H4 (cell line): ENCODE measurements around the gene GATD1. TPM values are rescaled to one million over a fixed set of nuclear protein-coding genes. Genes with fewer than 3 reads are reported as not detected.
A peak's percentile ranks its signal among the peaks of the same experiment; 100 is the strongest.
"Not testable (repeated sequence)": the region's sequence is repeated elsewhere in the genome, so short reads cannot be mapped to it uniquely, and the experiment has no call there.

Source experiments
- DNase-seq: peaks from one replicate; pipeline ENCODE4 v3.0.0-alpha.2; 2015; ENCODE audit warnings: low spot score
- total RNA-seq: library from RNA; depleted of rRNA; stranded (reverse); fragments of >200 nt; shearing (Covaris generic); gene quantifications from 2 replicates; pipeline ENCODE4 v1.2.3, GENCODE V29; 2014

Gene GATD1
- total RNA-seq, 1 experiment from 2014 or later, result 15.5 TPM

DNA sequence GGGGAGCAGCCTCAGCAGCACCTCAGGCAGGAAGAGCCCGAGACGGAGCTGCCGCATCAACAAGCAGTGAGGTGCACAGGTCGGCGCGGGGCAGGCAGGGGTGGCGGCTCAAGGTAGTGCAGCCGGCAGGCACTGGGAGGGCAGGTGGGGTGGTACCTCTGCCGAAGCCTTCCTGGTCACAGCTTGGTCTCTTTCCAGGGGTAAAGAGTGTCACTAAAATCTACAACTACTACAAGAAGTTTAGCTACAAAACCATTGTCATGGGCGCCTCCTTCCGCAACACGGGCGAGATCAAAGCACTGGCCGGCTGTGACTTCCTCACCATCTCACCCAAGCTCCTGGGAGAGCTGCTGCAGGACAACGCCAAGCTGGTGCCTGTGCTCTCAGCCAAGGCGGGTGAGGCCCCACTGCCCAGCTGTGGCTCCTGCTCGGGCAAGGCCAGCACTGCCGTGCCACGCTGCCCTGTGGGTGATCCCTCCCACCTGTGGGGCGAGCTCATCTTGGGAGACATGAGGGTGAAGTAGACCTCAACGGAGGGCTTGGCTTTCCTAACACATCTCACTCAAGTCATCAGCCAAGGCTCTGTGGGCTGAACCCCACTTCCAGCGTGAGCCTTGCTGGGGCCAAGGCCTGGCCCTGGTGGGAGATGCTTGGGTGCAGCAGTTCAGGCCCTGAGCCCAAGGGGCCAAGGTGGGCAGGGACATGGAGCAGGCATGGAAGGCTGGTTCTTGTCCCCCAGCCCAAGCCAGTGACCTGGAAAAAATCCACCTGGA, 13.6 kb downstream of the GATD1 start:
- DNase-seq, result no peak

DNA sequence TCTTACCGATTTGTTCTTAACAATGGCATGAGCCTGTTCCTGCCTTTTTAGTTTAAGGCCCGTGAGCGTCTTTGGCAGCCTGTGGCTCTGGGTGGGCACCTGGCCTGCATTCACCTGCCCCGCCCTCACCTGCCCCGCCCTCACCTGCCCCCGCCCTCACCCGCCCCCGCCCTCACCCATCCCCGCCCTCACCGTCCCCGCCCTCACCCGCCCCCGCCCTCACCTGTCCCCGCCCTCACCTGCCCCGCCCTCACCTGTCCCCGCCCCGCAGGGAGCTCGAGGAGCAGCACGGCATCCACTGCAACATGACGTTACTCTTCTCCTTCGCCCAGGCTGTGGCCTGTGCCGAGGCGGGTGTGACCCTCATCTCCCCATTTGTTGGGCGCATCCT, 14.2 kb downstream of the GATD1 start:
- no peak for DNase-seq

DNA sequence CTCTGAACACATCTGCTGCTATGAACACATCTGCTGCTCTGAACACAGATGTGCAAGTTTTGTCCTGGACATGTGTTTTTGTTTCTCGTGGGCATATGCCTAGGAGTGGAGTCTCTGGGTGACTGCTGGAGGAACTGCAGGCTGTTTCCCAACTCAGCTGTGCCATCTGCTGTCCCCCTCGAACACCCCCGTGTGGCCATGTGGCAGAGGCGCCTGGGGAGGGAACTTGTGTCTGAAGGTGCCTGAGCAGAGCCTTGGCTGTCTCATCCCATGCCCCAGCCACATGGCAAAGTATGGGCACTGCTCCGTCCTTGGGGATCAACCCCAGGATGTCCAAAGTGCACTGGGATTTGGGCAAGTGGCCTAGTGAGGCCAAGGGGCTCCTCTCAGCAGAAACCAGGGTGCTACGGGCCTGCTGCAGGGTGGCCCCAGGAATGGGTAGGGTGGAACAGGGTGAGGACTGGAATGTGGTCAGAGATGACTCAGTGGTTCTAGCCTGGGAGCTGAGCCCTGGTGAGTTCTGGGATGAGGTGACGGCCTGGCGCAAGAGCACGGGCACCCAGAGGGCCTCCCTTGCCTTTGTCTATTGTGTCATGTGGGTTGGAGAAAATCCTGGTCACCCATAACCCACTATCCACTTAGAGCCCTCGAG, 14.7 kb downstream of the GATD1 start:
- peak; percentile 58 for DNase-seq

DNA sequence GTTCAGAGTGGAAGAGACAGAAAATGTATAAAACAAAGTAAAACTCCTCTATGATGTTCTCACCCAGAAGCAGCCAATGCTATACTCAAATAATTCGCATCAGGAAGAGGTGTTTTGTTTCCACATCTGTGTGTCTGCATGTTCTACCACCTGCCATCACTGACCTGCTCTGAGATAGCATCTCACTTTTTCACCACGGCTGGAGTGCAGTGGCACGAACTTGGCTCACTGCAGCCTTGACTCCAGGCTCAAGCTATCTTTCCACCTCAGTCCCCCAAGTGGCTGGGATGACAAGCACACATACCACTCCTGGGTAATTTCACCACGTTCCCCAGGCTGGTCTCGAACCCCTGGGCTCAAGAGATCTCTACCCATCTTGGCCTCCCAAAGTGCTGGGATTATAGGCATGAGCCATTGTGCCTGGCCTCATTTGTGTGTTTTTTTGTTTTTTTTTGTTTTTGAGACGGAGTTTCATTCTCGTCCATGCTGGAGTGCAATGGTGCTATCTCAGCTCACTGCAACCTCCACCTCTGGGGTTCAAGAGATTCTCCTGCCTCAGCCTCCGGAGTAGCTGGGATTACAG, 15.7 kb downstream of the GATD1 start:
- DNase-seq, result no peak

DNA sequence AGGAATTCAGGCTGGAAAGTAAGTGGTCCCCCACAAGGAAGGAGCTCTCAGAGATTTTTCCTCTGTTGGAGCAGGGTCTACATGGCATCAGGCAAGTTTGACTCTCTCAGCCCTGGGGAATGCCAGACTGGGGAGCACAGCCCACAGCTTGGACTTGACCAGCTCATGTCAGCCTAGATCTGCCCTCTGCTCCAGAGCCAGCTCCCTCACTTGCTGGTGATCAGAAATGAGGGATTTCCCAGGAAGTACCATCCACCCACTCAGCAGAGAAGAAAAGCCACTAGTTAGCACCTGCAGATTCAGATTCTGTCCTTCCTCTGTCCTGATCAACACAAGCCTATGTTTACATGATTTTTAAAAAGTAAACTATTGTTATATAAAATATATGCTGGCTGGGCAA, 17.1 kb downstream of the GATD1 start:
- DNase-seq, result no peak

DNA sequence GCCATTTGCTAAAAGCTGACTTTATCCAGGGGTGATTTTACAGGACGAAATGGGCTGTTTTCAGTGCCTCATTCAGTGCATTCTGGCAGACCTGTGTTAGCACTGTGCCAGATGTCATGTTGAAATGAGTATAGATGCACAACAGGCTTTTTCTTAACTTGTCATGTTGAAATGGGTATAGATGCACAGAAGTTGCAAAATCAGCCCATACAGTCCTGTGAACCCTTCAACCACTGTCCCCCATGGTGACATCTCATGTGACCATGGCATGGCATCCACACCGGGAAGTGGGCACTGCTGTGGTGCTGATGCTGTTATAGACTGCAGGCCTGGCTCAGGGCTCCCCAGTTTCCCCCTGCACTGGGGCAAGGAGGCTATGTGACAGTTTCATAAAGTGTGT, 27.6 kb downstream of the GATD1 start:
- DNase-seq, result no peak

DNA sequence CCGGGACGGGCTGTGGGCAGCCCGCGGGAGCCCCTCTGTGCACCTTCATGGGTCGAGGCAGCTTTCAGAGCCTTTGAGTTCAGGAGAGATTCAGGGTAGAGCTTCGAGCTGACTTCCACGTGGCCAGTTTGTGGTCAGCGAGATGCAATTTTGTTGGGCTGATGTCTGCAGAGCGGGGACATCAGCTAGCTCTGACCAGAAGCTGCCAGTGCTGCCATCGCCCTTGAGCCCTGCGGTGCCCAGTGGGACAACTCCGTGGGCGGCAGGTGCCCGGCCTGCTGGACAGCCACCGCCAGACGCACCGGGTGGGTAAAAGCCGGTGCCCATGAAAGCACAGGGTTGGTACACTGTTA, 29.3 kb downstream of the GATD1 start:
- DNase-seq, result no peak

DNA sequence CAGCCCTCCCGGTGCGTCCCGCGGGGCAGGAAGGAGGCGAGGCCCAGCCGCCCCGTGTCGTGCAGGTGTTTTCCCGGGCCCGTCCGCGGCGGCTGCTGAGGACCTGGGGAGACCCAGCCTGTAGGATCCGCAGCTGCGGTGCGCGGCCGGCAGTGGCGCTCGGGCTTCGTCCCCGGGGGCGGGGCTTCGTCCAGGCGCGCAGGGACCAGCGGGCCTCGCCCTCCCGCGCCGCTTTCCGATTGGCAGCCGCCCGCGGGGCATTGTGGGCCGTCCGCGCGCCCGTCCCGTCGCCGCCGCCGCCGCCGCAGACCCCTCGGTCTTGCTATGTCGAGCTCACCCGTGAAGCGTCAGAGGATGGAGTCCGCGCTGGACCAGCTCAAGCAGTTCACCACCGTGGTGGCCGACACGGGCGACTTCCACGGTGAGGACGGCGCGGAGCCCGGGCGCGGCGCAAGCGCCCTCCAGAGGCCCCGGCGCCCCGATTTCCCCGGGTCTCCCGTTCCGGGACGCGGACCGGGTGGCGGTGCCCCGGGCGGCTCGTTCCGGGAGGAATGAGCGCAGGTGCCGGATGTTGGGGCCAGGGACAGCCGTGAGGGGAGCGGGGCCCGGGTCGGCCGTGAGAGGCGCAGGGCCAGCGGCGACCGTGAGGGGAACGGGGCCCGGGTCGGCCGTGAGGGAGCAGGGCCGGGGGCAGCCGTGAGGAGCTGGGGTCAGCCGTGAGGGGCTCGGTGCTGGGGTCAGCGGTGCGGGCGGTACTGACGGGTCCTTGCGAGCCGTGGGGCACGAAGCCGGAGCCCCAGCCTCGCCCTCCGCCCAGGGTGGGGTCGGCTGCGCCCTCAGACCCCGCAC, 29.9 kb downstream of the GATD1 start, which contains the start of gene TALDO1:
Gene TALDO1 (plus strand): TSS at position 307 of the 849 bp plus-strand sequence. CDS start 18 bp downstream, at position 325.
- peak; percentile 87 for DNase-seq

DNA sequence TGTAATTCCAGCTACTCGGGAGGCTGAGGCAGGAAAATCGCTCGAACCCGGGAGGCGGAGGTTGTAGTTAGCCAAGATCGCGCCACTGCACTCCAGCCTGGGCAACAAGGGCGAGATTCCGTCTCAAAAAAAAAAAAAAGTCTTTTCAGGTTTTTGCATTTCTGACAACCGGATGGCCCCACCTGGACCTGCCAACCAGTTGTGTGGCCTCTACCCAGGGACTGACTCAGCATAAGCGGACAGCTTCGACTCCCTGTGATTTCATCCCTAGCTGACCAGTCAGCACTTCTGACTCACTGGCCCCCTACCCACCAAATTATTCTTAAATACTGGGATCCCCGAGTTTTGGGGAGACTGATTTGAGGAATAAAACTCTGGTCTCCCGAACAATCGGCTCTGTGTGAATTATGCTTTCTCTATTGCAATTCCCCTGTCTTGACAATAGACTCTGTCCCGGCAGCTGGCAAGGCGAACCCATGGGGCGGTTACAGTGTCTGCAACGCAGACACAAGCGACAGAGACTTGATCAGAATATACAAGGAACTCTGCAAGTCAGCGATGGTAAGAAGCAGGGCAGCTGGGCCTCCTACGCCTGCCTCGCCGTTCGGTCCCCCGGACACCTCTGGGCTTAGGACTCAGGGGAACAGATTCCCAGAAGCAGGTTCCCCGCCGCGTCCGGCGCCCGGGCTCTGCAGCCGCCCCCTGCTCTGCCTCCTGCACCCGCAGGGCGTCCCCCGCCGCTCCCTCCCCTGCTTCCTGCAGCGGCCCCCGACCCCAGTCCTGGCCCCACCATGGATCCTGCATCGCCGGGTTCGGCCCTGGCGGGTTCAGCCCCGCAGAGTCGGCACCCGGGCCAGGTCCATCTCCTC, 30.8 kb downstream of the GATD1 start:
- DNase-seq, result no peak

DNA sequence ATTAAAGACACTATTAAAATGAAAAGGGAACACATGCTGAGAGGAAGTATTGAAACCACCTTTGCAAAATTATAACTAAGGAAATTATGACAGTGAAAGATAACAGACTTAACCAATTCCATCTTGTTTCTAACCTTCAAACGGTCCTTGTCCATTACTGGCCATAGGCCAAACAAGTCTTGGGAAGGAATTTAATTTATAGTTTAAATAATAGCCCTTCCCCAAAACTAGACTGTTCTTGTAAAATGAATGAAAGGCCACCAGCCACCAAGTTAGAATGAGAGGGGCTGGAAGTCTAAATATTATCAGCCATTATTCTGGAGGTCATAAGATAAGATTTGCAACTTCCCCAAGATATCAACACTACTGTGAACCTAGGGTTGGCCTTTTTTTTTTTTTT, 31.9 kb downstream of the GATD1 start:
- DNase-seq, result no peak

DNA sequence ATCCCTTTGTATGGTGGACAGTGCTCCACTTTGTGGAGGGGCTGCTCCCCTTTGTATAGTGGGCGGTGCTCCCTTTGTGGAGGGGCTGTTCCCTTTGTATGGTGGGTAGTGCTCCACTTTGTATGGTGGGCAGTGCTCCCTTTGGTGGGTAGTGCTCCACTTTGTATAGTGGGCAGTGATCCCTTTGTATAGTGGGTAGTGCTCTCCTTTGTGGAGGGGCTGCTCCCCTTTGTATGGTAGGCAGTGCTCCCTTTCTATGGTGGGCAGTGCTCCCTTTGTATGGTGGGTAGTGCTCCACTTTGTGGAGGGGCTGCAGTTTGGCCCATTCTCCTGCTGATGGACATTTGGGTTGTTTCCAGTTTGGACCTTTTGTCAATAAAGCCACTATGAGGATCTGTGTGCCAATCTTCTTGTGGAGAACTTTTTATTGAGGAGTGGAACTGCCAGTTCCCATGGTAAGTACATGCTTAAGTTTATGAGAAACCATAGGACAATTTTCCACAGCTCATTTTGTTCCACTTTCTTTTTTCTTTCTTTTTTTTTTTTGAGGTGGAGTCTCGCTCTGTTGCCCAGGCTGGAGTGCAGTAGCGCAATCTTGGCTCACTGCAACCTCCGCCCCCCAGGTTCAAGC, 34.6 kb downstream of the GATD1 start:
- no peak for DNase-seq

DNA sequence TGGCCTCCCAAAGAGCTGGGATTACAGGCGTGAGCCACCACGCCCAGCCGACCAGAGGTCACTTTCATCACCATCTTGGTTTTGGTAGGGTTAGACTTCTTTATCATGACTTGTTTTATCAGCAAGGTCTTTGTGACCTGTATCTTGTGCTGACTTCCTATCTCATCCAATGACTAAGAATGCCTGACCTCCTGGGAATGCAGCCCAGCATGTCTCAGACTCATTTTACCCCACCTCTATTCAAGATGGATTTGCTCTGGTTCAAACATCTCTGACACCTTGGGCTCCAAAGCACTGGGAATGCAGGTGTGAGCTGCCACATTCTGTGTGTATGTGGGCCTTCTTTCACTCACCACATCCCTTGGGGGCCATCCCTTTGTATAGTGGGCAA, 35.1 kb downstream of the GATD1 start:
- DNase-seq, result no peak

DNA sequence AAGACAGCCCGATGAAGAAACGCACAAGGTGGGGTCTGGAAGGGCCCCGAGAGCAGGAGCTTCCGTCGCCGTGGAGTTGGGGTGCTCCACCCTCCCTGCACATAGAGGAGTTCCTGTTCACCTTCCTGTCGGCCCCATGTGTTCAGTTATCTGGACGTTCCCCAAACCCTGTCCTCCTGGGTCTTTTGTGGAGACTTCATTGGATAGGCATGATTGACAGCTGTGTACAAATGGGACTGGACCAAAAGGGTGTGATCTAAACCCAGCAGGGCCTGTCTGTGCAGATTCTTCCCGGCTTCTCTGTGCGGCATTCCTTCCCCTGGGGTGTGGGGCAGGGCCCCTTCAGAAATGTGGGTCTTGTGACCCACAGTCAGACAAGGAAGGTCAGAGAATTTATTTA, 39.4 kb downstream of the GATD1 start:
- not testable (repeated sequence) for DNase-seq

DNA sequence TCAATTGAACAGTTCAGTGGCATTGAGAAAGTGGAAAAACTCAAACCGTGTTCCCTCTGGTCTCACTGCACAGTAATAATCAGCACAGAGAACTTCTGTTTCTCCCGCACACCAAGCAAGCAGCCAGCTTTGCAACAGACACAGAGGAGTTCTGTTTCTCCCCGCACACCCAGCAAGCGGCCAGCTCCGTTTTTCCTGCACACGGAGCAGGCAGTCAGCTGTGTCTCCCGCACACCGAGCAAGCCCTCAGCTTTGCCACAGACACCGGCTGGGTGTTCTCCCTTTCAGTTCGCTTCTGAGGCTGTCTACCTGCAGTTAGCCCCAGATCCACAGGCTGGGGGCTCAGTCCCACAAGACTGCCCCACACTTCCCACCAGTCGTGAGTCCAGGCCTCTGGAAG, 39.9 kb downstream of the GATD1 start:
- no peak for DNase-seq

DNA sequence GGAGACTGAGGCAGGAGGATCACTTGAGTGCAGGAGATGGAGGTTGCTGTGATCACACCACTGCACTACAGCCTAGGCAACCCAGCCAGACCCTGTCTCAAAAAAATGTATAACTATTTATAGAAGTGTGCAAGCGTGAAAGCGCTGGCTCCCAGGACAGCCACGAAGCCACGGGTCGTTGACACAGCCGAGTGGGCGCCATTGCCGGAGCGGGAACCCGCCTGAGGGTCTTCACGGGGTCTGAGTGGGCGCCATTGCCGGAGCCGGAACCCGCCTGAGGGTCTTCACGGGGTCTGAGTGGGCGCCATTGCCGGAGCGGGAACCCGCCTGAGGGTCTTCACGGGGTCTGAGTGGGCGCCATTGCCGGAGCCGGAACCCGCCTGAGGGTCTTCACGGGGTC, 42.7 kb downstream of the GATD1 start:
- DNase-seq, result not testable (repeated sequence)

DNA sequence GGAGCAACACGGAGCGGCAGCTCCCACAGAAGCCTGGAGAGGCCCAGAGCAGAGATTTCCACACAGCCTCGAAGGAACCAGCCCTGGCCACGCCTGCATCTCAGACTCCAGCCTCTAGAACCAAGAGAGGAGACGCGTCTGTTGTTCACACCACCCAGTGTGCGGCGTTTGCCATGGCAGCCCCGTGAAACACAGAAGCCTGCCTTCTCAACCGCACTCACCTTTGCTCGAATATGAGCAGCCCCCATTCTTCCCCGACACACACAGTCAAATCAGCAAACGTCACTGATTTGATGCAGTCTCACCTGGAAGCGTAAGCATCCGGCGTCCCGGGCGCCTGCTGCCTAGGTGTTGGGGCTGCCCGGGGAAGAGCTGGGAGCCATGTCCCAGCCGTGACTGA, 44.2 kb downstream of the GATD1 start:
- DNase-seq, result no peak

DNA sequence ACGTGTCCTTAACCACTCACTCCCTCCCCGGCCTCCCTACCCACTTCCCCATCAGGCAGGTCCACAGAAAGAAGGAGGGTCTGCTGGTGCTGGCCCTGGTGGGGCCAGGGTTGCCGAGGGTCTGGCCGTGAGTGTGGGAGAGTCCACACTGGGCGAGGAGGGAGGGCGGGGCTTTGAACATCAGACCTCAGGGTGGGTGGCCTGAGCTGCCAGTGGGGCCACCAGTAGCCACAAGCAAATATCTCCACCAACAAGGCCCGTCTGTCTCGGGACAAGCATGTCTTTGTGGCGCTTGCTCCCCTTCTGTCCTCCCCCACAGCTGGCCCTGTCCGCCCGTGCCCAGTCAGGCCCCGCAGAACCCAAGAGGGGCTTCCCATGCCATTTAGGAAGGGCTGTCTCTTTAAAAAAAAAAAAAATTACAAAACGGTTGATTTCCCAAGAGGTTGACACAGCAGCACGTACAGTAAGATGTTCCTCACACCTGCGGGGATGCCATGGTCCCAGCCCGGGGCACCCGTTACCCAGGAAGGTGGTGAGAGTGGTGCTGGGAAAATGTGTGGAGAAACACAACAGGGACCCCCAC, 47.7 kb downstream of the GATD1 start:
- no peak for DNase-seq

DNA sequence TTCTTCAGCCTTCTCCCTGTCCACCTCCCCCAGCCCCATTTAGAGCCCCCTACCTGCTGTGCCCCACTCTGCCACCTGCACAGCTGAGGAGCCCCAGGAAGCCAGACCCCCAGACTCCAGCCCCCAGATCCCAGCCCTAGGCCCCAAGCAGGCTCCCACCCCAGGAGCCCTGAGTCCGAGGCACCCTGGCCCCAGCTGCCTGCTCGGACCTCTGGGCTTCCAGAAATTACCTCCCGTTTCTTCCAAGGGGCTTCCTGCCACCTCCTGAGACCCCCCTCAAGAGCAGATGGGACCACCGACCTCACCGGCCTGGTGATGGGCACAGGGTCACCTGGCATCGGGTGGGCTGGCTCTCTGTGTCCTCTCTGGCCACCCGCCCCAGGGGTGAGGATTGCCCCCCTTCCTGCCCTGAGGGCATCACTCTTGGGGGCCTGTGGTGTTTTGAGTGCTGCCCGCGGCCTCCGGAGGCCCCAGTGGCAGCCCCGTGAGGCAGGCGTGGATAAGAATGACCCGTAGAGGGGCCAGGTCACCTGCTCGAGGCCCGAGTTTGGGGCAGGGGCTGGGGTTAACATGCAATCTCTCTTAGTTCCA, 48.3 kb downstream of the GATD1 start:
- DNase-seq, result no peak

DNA sequence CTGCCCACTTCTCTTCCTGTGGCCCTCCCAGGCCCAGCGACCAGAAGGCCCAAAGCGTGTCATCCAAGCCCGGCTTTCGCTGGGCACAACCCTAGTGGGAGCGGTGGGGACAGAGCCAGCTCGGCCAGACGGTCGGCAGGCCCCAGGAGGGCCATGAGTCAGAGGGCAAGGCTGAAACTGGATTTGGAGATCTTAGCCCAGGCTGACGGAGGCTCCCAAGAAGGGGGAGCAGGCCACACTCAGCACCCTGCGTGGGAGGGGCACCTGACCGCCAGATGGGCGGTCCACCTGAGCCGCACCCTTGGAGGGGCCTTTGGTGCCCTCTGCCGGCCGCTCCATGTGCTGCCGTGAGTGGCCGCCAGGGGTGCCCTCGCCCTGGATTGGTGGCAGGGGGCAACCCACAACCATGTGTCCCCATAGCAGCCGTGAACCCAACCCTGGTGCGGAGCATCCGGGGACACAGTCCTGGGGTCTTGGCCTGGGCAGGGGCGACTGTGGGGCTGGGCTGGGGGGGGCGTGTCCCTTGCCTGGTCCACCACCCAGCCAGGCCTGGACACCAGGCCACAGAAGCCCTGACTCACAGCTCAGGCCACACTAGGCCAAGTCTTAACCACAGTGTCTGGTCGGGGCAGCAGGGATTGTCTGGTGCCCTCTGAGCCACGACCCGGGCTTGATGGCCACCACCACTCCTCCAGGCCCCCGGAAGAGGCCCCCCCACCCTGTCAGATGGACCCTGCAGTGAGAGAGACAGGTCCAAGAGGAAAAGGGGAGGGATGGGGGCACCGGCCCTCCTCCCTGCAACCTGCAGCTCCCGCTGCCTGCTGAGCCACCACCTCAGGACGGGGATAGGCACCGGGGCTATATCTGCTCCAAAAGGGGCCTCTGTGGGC, 49.2 kb downstream of the GATD1 start:
- DNase-seq, result peak; percentile 92
